GM23338 (cell line): Measurements from ENCODE around the gene TBX1.

ENCODE experiments used
- CTCF ChIP-seq, 2 experiments: fragments of 200-600 bp in 1 of 2; sonication (generic) in 1 of 2; conservative IDR thresholded peaks; 2 replicates each; pipeline versions ENCODE4 v1.5.1 to v1.6.1; 2016 to 2017; ENCODE audit warnings: antibody characterized with exemption in 2 of 2, low read depth in 2 of 2, mild to moderate bottlenecking in 2 of 2, moderate library complexity in 1 of 2
- EZH2 ChIP-seq: fragments of 200-600 bp; sonication (generic); IDR thresholded peaks from one replicate; pipeline ENCODE4 v1.8.0; 2017; ENCODE audit warnings: antibody characterized with exemption, mild to moderate bottlenecking, low read depth; ENCODE audit not compliant: unreplicated experiment
- EZH2phosphoT487 ChIP-seq: fragments of 200-600 bp; sonication (generic); IDR thresholded peaks from one replicate; pipeline ENCODE4 v1.8.1; 2018; ENCODE audit warnings: antibody characterized with exemption; ENCODE audit not compliant: unreplicated experiment
- JUNB ChIP-seq: IDR thresholded peaks from one replicate; pipeline ENCODE4 v1.6.1; 2016; ENCODE audit warnings: antibody characterized with exemption; ENCODE audit not compliant: unreplicated experiment
- POLR2AphosphoS5 ChIP-seq: IDR thresholded peaks from 2 replicates; pipeline ENCODE4 v1.6.1; 2016; ENCODE audit warnings: antibody characterized with exemption, low read depth

GRCh38 chr22:19740586-19740985 lies 20.0 kb upstream of the TBX1 start:
- TF ChIP-seq CTCF (conservative IDR thresholded peaks at IDR 0.05; ENCODE audit: low read depth in 2 of 2) (no peak), JUNB (no peak), EZH2 (no peak), POLR2AphosphoS5 (no peak), EZH2phosphoT487 (no peak)
